Osteoblast (primary cell): ENCODE results near the gene AKAP12. TPM values are rescaled to one million over a fixed set of nuclear protein-coding genes. Genes with fewer than 3 reads are reported as not detected.

Experiments
- DNase-seq: peaks from one replicate; pipeline ENCODE4 v3.0.0; 2011; ENCODE audit warnings: low spot score, mixed read lengths; ENCODE audit not compliant: insufficient read length; ENCODE audit errors: missing footprints
- H2AFZ ChIP-seq: 2 replicates; pipeline ENCODE4 v1.6.0; 2011; ENCODE audit warnings: mild to moderate bottlenecking, low read length
- H3K27ac ChIP-seq: 2 replicates; pipeline ENCODE4 v1.5.1; 2011; ENCODE audit warnings: mild to moderate bottlenecking, low read depth, low read length, moderate library complexity
- H3K27me3 ChIP-seq: 2 replicates; pipeline ENCODE4 v1.6.0; 2012; ENCODE audit warnings: mild to moderate bottlenecking, control low read depth, inconsistent platforms, low read length, moderate library complexity; ENCODE audit not compliant: insufficient read depth
- H3K36me3 ChIP-seq: 2 replicates; pipeline ENCODE4 v1.5.1; 2011; ENCODE audit warnings: mild to moderate bottlenecking, low read length, control low read depth, moderate library complexity; ENCODE audit not compliant: insufficient read depth
- H3K4me1 ChIP-seq: 2 replicates; pipeline ENCODE4 v1.5.1; 2011; ENCODE audit warnings: mild to moderate bottlenecking, low read length, control low read depth, moderate library complexity; ENCODE audit not compliant: insufficient read depth
- H3K4me2 ChIP-seq: 2 replicates; pipeline ENCODE4 v1.6.0; 2011; ENCODE audit warnings: mild to moderate bottlenecking, low read length; ENCODE audit not compliant: insufficient read depth
- H3K4me3 ChIP-seq: fragments of 200-600 bp; sonication (generic); 3 replicates; pipeline ENCODE4 v1.5.1; 2012; ENCODE audit warnings: mild to moderate bottlenecking, low read length, inconsistent platforms; ENCODE audit not compliant: insufficient read depth
- H3K79me2 ChIP-seq: 2 replicates; pipeline ENCODE4 v1.6.0; 2012; ENCODE audit warnings: mild to moderate bottlenecking, low read length, control low read depth, inconsistent platforms; ENCODE audit not compliant: insufficient read depth
- H3K9me3 ChIP-seq: 2 replicates; pipeline ENCODE4 v1.5.1; 2011; ENCODE audit warnings: low read depth, low read length, control low read depth
- H4K20me1 ChIP-seq: 2 replicates; pipeline ENCODE4 v1.6.0; 2012; ENCODE audit warnings: mild to moderate bottlenecking, low read length, control low read depth; ENCODE audit not compliant: insufficient read depth
- CTCF ChIP-seq: IDR thresholded peaks from 2 replicates; pipeline ENCODE4 v1.5.1; 2011; ENCODE audit warnings: mild to moderate bottlenecking, low read depth, low read length, moderate library complexity; ENCODE audit errors: extremely low read depth
- total RNA-seq: library from RNA; depleted of rRNA; stranded (reverse); fragments of >200 nt; gene quantifications from 2 replicates; pipeline ENCODE4 v1.2.3, GENCODE V29; 2012

The AKAP12 gene
- total RNA-seq, 1 donor: 67.3 TPM

- Histone ChIP-seq H3K27ac (peak overlapping the region; percentile 82), H4K20me1 (peaks cover 24% of the 10 kb centered on the region), H3K79me2 (peaks cover 72% of the 10 kb centered on the region), H3K36me3 (peaks cover 5% of the 10 kb centered on the region), H3K9me3 (no peaks in the 10 kb centered on the region), H3K4me1 (peaks cover 42% of the 10 kb centered on the region), H3K27me3 (no peaks in the 10 kb centered on the region), H2AFZ (peak overlapping the region; percentile 76), H3K4me2 (peak overlapping the region; percentile 91), H3K4me3 (peak overlapping the region; percentile 88)
- DNase-seq: no peak
- TF ChIP-seq CTCF: no peak
Measured at GRCh38 chr6:151388997-151389617, 149.3 kb downstream of the AKAP12 start.

- Histone ChIP-seq H3K27me3 (no peaks in the 10 kb centered on the region), H3K36me3 (no peaks in the 10 kb centered on the region), H2AFZ (peak overlapping the region; percentile 76), H4K20me1 (peaks cover 28% of the 10 kb centered on the region), H3K4me1 (peaks cover 44% of the 10 kb centered on the region), H3K9me3 (no peaks in the 10 kb centered on the region), H3K4me2 (peak overlapping the region; percentile 91), H3K79me2 (peaks cover 72% of the 10 kb centered on the region), H3K27ac (peak overlapping the region; percentile 82), H3K4me3 (peak overlapping the region; percentile 88)
- DNase-seq: peak; percentile 87
- no peak for TF ChIP-seq CTCF
Measured at GRCh38 chr6:151389618-151390275, 150.0 kb downstream of the AKAP12 start.

GRCh38 chr6:151390276-151390850 lies 150.6 kb downstream of the AKAP12 start:
- no peak overlapping the region for H2AFZ ChIP-seq

More at GRCh38 chr6:151390276-151390850, 150.6 kb downstream of the AKAP12 start:
- Histone ChIP-seq H3K4me2 (no peak overlapping the region), H4K20me1 (peaks cover 33% of the 10 kb centered on the region), H3K79me2 (peaks cover 72% of the 10 kb centered on the region), H3K27me3 (no peaks in the 10 kb centered on the region), H3K27ac (peak overlapping the region; percentile 82), H3K4me1 (peaks cover 44% of the 10 kb centered on the region), H3K4me3 (peak overlapping the region; percentile 88), H3K9me3 (no peaks in the 10 kb centered on the region), H3K36me3 (no peaks in the 10 kb centered on the region)
- peak; percentile 99 for DNase-seq
- no peak for TF ChIP-seq CTCF
